Measurements from ENCODE around the gene ZNF771.
"Not testable (repeated sequence)": the region's sequence is repeated elsewhere in the genome, so short reads cannot be mapped to it uniquely, and the experiment has no call there.

The ZNF771 gene

DNA sequence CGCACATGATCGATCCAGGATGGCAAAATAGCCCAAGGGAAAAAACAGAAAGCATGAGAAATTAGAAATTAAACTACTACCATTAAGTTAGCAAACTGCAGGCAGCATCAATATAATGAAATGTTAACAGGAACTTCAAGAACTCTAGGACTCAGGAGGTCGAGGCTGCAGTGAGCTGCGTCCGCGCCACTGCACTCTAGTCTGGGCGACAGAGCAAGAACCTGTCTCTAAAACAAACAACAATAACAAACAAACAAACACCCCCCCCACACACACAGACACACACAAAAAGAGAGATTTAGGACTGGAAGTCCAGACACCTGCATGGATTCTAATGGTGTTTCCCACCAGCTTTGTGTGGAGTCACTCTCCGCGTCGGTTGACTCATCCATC lies 38.8 kb downstream of the ZNF771 start:
- Histone ChIP-seq H2BK15ac (ENCODE audit: low read depth, poor library complexity, severe bottlenecking) (no peak overlapping the region), H3K27me3 (ENCODE audit: control insufficient read depth in 1 of 2, insufficient read depth in 1 of 2, low read length in 2 of 2) (no peaks in the 10 kb centered on the region), H3K14ac (ENCODE audit: low read length in 2 of 2) (no peak overlapping the region), H3K23ac (ENCODE audit: low read length in 2 of 2) (no peak overlapping the region), H2BK120ac (ENCODE audit: low read depth, low read length) (no peak overlapping the region), H4K8ac (ENCODE audit: low read length) (peak overlapping the region; percentile 27), H3K18ac (ENCODE audit: low read depth in 1 of 2, low read length in 2 of 2) (no peak overlapping the region), H3K4me3 (ENCODE audit: insufficient read depth in 1 of 2, low read depth in 1 of 2, low read length in 2 of 2) (peak overlapping the region in 1 of 2 experiments; percentile 95), H2AFZ (ENCODE audit: low read depth, low read length) (peak overlapping the region; percentile 78), H3K27ac (ENCODE audit: low read length, poor library complexity, severe bottlenecking) (peak overlapping the region; percentile 50), H3K79me1 (replicated peaks; ENCODE audit: low read length, poor library complexity, severe bottlenecking) (peaks cover 11% of the 10 kb centered on the region), H3K9ac (ENCODE audit: low read length) (peak overlapping the region; percentile 99), H2AK5ac (ENCODE audit: low read length, severe bottlenecking) (no peak overlapping the region), H2BK12ac (ENCODE audit: low read length in 2 of 2) (no peak overlapping the region), H4K91ac (ENCODE audit: low read length) (no peak overlapping the region), H3K4ac (ENCODE audit: low read depth in 1 of 2, low read length in 2 of 2) (peak overlapping the region in 1 of 2 experiments; percentile 60), H3K4me2 (ENCODE audit: low read length, poor library complexity, severe bottlenecking) (peak overlapping the region; percentile 60), H3K4me1 (ENCODE audit: control insufficient read depth, insufficient read depth, low read depth, low read length) (peaks cover 7% of the 10 kb centered on the region), H3K9me3 (ENCODE audit: control insufficient read depth, low read length) (no peaks in the 10 kb centered on the region), H2BK5ac (ENCODE audit: low read depth, low read length, poor library complexity, severe bottlenecking) (no peak overlapping the region), H3K36me3 (ENCODE audit: control insufficient read depth in 1 of 2, insufficient read depth in 2 of 2, low read depth in 1 of 2, low read length in 2 of 2) (peaks cover 4 to 20% of the 10 kb centered on the region in 2 experiments)
- WGBS = 98% methylated on average over 6 of the region's 10 CpGs
- no peak for DNase-seq

DNA sequence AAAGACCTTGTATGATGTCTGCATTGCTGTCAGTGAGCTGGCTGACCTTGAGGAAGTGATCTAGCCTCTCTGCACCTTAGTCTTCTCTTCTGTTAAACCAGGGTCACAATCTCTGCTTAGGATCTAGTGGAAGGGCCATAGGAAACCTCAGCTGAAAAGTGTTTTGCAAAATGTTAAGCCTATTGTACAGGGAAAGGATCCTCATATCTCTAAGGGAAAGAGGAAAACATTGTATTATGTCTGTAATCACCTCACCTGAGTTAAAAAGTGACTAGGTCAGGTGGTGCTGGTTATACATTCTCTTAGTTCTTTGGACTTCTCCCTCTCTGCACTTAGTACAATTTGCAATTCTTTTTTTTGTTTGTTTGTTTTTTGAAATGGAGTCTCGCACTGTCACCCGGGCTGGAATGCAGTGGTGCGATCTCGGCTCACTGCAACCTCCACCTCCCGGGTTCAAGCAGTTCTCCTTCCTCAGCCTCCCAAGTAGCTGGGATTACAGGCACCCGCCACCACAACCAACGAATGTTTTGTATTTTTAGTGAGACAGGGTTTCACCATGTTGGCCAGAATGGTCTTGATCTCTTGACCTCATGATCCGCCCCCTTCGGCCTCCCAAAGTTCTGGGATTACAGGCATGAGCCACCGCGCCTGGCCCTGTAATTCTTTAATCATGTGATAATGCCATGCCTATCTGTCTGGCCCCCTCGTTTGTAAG lies 40.3 kb downstream of the ZNF771 start:
- no peak overlapping the region for H4K91ac ChIP-seq (ENCODE audit: low read length)
- no peak overlapping the region for H3K18ac ChIP-seq (ENCODE audit: low read depth in 1 of 2, low read length in 2 of 2)
- DNase-seq = no peak
- H2BK12ac ChIP-seq (ENCODE audit: low read length in 2 of 2) = no peak overlapping the region
- no peak overlapping the region for H3K4me2 ChIP-seq (ENCODE audit: low read length, poor library complexity, severe bottlenecking)
- H3K9ac ChIP-seq (ENCODE audit: low read length) = no peak overlapping the region
- no peak overlapping the region for H3K14ac ChIP-seq (ENCODE audit: low read length in 2 of 2)
- no peak overlapping the region for H2BK15ac ChIP-seq (ENCODE audit: low read depth, poor library complexity, severe bottlenecking)
- no peak overlapping the region for H2BK120ac ChIP-seq (ENCODE audit: low read depth, low read length)
- 91% methylated on average over 12 of the region's 12 CpGs for WGBS
- no peak overlapping the region for H4K8ac ChIP-seq (ENCODE audit: low read length)
- H3K4me1 ChIP-seq (ENCODE audit: control insufficient read depth, insufficient read depth, low read depth, low read length) = peaks cover 7% of the 10 kb centered on the region
- H2AK5ac ChIP-seq (ENCODE audit: low read length, severe bottlenecking) = no peak overlapping the region
- H2AFZ ChIP-seq (ENCODE audit: low read depth, low read length) = no peak overlapping the region
- H3K9me3 ChIP-seq (ENCODE audit: control insufficient read depth, low read length) = no peaks in the 10 kb centered on the region
- H3K27me3 ChIP-seq (ENCODE audit: control insufficient read depth in 1 of 2, insufficient read depth in 1 of 2, low read length in 2 of 2) = no peaks in the 10 kb centered on the region
- no peak overlapping the region for H3K4ac ChIP-seq (ENCODE audit: low read depth in 1 of 2, low read length in 2 of 2)
- peaks cover 4 to 20% of the 10 kb centered on the region in 2 experiments for H3K36me3 ChIP-seq (ENCODE audit: control insufficient read depth in 1 of 2, insufficient read depth in 2 of 2, low read depth in 1 of 2, low read length in 2 of 2)
- H2BK5ac ChIP-seq (ENCODE audit: low read depth, low read length, poor library complexity, severe bottlenecking) = no peak overlapping the region
- H3K79me1 ChIP-seq (replicated peaks; ENCODE audit: low read length, poor library complexity, severe bottlenecking) = peaks cover 11% of the 10 kb centered on the region
- no peak overlapping the region for H3K23ac ChIP-seq (ENCODE audit: low read length in 2 of 2)
- no peak overlapping the region for H3K4me3 ChIP-seq (ENCODE audit: insufficient read depth in 1 of 2, low read depth in 1 of 2, low read length in 2 of 2)
- H3K27ac ChIP-seq (ENCODE audit: low read length, poor library complexity, severe bottlenecking) = no peak overlapping the region

DNA sequence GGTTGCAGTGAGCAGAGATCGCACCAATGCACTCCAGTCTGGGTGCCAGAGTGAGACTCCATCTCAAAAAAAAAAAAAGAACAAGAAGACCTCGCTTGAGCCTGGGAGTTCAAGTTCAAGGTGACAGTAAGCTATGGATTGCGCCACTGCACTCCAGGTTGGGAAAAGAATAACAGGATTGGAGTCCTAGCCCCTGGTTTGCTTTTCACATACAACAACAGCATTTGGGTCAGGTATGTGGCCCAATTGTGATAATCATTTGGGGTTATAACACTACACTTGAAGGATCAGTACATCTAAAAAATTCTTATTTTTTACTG lies 41.7 kb downstream of the ZNF771 start:
- no peak overlapping the region for H2AK5ac ChIP-seq (ENCODE audit: low read length, severe bottlenecking)
- no peak overlapping the region for H3K18ac ChIP-seq (ENCODE audit: low read depth in 1 of 2, low read length in 2 of 2)
- no peak for DNase-seq
- H3K9ac ChIP-seq (ENCODE audit: low read length) = no peak overlapping the region
- peaks cover 7% of the 10 kb centered on the region for H3K4me1 ChIP-seq (ENCODE audit: control insufficient read depth, insufficient read depth, low read depth, low read length)
- peaks cover 5% of the 10 kb centered on the region for H3K79me1 ChIP-seq (replicated peaks; ENCODE audit: low read length, poor library complexity, severe bottlenecking)
- no peak overlapping the region for H3K4me2 ChIP-seq (ENCODE audit: low read length, poor library complexity, severe bottlenecking)
- H2BK120ac ChIP-seq (ENCODE audit: low read depth, low read length) = no peak overlapping the region
- H3K23ac ChIP-seq (ENCODE audit: low read length in 2 of 2) = no peak overlapping the region
- H2BK5ac ChIP-seq (ENCODE audit: low read depth, low read length, poor library complexity, severe bottlenecking) = no peak overlapping the region
- H3K9me3 ChIP-seq (ENCODE audit: control insufficient read depth, low read length) = no peaks in the 10 kb centered on the region
- 81% methylated on average over 3 of the region's 3 CpGs for WGBS
- H3K27ac ChIP-seq (ENCODE audit: low read length, poor library complexity, severe bottlenecking) = no peak overlapping the region
- H4K91ac ChIP-seq (ENCODE audit: low read length) = no peak overlapping the region
- no peak overlapping the region for H3K14ac ChIP-seq (ENCODE audit: low read length in 2 of 2)
- no peak overlapping the region for H2BK15ac ChIP-seq (ENCODE audit: low read depth, poor library complexity, severe bottlenecking)
- no peak overlapping the region for H3K4ac ChIP-seq (ENCODE audit: low read depth in 1 of 2, low read length in 2 of 2)
- H3K4me3 ChIP-seq (ENCODE audit: insufficient read depth in 1 of 2, low read depth in 1 of 2, low read length in 2 of 2) = no peak overlapping the region
- H2AFZ ChIP-seq (ENCODE audit: low read depth, low read length) = no peak overlapping the region
- H4K8ac ChIP-seq (ENCODE audit: low read length) = no peak overlapping the region
- no peak overlapping the region for H2BK12ac ChIP-seq (ENCODE audit: low read length in 2 of 2)
- peaks cover 4 to 8% of the 10 kb centered on the region in 2 experiments for H3K36me3 ChIP-seq (ENCODE audit: control insufficient read depth in 1 of 2, insufficient read depth in 2 of 2, low read depth in 1 of 2, low read length in 2 of 2)
- peaks cover under 1 to 2% of the 10 kb centered on the region in 2 experiments for H3K27me3 ChIP-seq (ENCODE audit: control insufficient read depth in 1 of 2, insufficient read depth in 1 of 2, low read length in 2 of 2)

DNA sequence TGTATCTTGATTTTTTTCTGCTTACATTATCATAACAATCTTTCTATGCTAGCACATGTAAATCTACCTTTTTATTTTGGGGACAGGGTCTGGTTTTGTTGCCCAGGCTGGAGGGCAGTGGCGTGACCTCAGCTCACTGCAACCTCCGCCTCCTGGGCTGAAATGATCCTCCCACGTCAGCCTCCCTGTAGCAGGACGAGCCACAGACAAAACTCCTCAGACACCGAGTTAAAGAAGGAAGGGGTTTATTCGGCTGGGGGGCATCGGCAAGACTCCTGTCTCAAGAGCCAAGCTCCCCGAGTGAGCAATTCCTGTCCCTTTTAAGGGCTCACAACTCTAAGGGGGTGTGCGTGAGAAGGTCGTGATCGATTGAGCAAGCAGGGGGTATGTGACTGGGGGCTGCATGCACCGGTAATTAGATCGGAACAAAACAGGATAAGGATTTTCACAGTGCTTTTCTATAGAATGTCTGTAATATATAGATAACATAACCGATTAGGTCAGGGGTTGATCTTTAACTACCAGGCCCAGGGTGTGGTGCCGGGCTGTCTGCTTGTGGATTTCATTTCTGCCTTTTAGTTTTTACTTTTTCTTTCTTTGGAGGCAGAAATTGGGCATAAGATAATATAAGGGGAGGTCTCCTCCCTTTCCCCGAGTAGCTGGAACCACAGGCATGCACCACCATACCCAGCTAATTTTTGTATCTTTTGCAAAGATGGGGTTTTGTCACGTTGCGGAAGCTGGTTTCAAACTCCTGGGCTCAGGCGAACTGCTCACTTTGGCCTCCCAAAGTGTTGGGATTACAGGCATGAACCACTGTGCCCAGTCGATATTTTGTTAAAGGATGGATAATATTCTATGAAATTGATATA lies 45.5 kb downstream of the ZNF771 start:
- not testable (repeated sequence) for H3K4me1 ChIP-seq (ENCODE audit: control insufficient read depth, insufficient read depth, low read depth, low read length); H3K18ac ChIP-seq (ENCODE audit: low read depth in 1 of 2, low read length in 2 of 2); H2AK5ac ChIP-seq (ENCODE audit: low read length, severe bottlenecking); H3K9me3 ChIP-seq (ENCODE audit: control insufficient read depth, low read length); H2BK15ac ChIP-seq (ENCODE audit: low read depth, poor library complexity, severe bottlenecking); H2BK120ac ChIP-seq (ENCODE audit: low read depth, low read length); H2BK12ac ChIP-seq (ENCODE audit: low read length in 2 of 2); H4K8ac ChIP-seq (ENCODE audit: low read length); H2AFZ ChIP-seq (ENCODE audit: low read depth, low read length); H3K4me3 ChIP-seq (ENCODE audit: insufficient read depth in 1 of 2, low read depth in 1 of 2, low read length in 2 of 2); H3K4ac ChIP-seq (ENCODE audit: low read depth in 1 of 2, low read length in 2 of 2); H3K4me2 ChIP-seq (ENCODE audit: low read length, poor library complexity, severe bottlenecking); H3K9ac ChIP-seq (ENCODE audit: low read length); H2BK5ac ChIP-seq (ENCODE audit: low read depth, low read length, poor library complexity, severe bottlenecking); H3K14ac ChIP-seq (ENCODE audit: low read length in 2 of 2); H3K23ac ChIP-seq (ENCODE audit: low read length in 2 of 2); DNase-seq; H3K36me3 ChIP-seq (ENCODE audit: control insufficient read depth in 1 of 2, insufficient read depth in 2 of 2, low read depth in 1 of 2, low read length in 2 of 2); H4K91ac ChIP-seq (ENCODE audit: low read length); H3K79me1 ChIP-seq (replicated peaks; ENCODE audit: low read length, poor library complexity, severe bottlenecking); H3K27ac ChIP-seq (ENCODE audit: low read length, poor library complexity, severe bottlenecking); H3K27me3 ChIP-seq (ENCODE audit: control insufficient read depth in 1 of 2, insufficient read depth in 1 of 2, low read length in 2 of 2)
- WGBS = 78% methylated on average over 19 of the region's 20 CpGs
